Muscle of back (tissue), 11 donors: Measurements from ENCODE around the gene COX5A. TPM values are rescaled to one million over a fixed set of nuclear protein-coding genes. Genes with fewer than 3 reads are reported as not detected.
"Not testable (repeated sequence)": the region's sequence is repeated elsewhere in the genome, so short reads cannot be mapped to it uniquely, and the experiment has no call there.

ENCODE experiments used
- DNase-seq, 3 donors: peaks; one replicate each; pipeline versions ENCODE4 v3.0.0 to v3.0.0-alpha.2; 2013
- polyA plus RNA-seq, 10 donors: library from polyadenylated mRNA; unstranded; fragments of 120-200 nt; gene quantifications; one replicate each; pipeline ENCODE4 v1.2.1, GENCODE V29; 2013; ENCODE audit not compliant: insufficient read length in 10 of 10

The COX5A gene
- polyA plus RNA-seq, 10 donors, result 192 to 258 (median 234) TPM

DNA sequence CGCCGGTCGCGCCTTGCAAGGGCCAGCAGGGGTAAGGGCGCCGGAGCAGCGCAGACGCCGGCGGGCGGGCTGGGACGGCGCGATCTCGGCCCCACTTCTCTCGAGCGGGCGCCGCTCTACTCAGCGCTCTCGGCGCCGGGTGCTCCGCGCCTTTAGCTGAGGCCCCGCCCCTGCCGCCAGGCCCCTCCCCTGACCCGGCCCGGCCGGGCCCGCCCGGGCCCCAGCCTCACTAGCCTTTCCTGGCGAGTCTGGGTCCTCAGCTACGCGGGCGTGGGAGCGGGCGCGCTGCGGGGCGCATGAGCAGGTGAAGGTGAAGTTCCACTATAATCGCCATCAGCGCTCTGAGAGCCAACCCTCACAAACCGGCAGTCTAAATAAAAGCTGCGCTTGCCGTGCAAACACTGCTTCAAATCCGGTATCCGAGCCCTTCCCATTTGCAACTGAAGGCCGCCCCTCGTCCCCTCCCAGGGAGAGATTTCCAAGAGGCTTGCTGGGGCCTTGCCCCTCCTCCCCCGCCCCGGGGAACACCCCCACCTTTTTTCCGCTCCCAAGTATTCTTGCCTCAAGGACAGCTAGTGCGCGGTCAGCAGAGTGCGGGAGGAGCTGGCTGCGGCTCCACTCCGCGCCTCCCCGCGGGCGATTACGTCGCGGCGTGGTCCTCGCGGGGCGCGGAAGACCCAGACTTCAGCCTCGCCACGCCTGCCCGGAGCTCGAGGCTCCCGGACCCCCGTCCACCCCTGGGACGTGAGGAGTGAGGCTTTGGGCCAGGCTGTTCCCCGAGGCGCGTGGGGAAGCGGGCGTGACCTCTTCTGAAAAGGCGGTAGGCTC, 19.0 kb upstream of the COX5A start, which contains the start of gene RPP25:
TSS of gene RPP25 (minus strand) at position 125 of the 828 bp plus-strand sequence. CDS start 189 bp downstream, outside the sequence.
- peak; percentile 39 to 86 (median 57) for DNase-seq

GRCh38 chr15:74955796-74956647, 18.1 kb upstream of the COX5A start:
- peak; percentile 43 to 88 (median 60) for DNase-seq

DNA sequence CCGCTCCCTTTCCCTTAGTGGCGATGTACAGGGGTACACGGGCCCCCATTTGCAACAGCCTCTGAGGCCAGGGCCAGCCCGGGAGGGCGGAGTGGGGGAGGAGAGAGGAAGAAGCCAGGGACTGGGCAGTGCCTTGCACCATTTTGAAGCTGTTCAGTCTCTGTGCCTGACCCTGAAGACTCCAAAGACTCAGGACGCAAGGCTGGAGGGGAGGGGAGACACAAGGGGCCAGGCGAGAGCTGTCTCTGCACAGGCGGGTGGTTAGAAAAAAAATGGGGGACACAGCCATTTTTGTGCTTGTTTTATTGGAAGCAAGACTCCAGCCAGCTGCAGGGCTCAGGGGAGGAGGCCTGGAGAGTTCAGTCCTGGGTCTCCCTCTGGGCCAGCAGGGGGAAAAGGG, 17.1 kb upstream of the COX5A start:
- no peak for DNase-seq

DNA sequence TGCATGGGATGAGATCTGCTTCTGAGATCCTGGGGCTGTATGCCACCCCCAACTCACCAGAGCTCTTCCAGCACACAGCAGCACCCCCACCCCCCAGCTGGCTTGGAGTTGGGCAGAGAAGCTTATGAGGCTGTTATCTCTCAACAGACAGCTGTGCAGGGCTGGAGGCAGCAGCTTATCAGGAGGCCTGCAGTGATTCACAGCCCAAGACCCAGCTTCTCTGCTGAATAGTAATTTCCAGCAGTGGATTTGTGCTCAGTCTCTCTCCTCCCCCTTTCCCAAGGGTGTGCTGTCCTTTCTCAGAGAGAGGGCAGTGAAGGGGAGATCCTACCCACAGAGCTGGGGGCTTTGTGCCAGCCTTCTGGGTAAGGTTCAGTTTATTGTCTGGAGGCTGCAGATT, 16.6 kb upstream of the COX5A start:
- peak in 1 of 3 donors; percentile 25 for DNase-seq

- no peak for DNase-seq
Measured at GRCh38 chr15:74951006-74951405, 13.1 kb upstream of the COX5A start.

GRCh38 chr15:74950078-74950908, 12.4 kb upstream of the COX5A start:
- peak; percentile 74 to 85 (median 83) for DNase-seq

GRCh38 chr15:74937272-74937589, 642 bp downstream of the COX5A start:
- no peak for DNase-seq

GRCh38 chr15:74935193-74935592, 2.7 kb downstream of the COX5A start:
- not testable (repeated sequence) for DNase-seq

- DNase-seq, result no peak
Measured at GRCh38 chr15:74933573-74933972, 4.3 kb downstream of the COX5A start.

DNA sequence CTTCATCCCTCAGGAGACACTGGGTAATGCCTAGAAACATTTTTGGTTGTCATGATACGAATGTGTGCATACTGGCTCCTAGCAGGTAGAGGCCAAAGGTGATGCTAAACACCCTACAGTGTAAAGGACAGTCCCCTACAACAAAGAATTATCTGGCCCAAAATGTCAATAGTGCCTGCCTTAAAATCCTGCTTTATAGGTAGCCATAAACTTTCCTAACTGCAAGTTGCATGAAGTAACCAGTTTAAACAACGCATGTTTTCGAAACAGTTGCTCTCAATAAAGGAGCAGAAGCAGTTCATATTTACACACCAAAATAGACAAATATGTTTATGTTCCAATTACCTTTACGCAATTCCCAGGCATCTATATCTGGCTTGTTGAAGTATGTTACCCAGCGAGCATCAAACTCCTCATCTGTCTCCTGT, 9.1 kb downstream of the COX5A start:
- DNase-seq, result no peak

DNA sequence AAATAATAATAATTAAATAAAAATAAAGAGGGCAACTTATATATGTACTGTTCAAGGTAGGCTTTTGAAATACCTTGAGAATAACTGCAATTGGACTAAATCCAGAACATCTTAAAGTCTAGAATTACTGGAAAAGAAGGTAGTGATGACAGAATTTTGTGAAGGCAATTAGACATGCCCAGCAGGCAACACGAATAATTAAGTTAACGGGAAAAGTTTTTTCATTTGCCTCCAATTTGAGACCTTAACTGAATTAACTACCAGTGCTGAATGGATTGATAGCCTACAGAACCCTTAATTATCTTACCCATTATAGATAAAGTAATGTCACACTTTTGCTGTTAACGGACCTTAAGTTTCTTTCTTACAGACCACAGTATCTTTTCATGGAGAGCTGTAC, 13.3 kb downstream of the COX5A start:
- DNase-seq, result no peak

GRCh38 chr15:74920456-74920855, 17.4 kb downstream of the COX5A start:
- DNase-seq, result no peak

GRCh38 chr15:74917676-74918075, 20.2 kb downstream of the COX5A start:
- no peak for DNase-seq

DNA sequence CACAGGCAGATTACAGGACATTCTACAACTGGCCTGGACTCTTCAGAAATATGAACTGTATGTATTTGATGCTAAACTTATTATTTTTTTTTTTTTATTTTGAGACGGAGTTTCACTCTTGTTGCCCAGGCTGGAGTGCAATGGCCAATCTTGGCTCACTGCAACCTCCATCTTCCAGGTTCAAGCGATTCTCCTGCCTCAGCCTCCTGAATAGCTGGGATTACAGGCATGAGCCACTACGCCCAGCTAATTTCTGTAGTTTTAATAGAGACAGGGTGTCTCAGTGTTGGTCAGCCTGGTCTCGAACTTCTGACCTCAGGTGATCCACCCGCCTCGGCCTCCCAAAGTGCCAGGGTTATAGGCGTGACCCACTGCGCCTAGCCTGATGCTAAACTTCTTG, 24.1 kb downstream of the COX5A start:
- not testable (repeated sequence) for DNase-seq

DNA sequence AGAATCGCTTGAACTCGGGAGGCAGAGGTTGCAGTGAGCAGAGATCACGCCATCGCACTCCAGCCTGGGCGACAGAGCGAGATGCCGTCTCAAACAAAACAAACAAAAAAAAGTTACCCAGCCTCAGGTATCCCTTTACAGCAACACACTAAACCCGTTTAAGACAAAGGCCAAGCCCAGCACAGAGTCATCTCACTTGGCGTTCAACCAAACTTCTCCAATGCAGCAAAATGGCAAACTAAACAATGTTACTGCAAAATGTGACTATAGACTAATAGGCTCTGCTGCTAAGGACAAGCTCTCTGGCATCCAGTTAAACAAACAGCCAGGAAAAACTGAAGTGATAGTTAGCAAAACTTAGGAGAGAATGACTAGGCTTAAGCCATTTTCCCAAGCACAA, 24.8 kb downstream of the COX5A start:
- no peak for DNase-seq

- no peak for DNase-seq
Measured at GRCh38 chr15:74908635-74909034, 29.2 kb downstream of the COX5A start.

DNA sequence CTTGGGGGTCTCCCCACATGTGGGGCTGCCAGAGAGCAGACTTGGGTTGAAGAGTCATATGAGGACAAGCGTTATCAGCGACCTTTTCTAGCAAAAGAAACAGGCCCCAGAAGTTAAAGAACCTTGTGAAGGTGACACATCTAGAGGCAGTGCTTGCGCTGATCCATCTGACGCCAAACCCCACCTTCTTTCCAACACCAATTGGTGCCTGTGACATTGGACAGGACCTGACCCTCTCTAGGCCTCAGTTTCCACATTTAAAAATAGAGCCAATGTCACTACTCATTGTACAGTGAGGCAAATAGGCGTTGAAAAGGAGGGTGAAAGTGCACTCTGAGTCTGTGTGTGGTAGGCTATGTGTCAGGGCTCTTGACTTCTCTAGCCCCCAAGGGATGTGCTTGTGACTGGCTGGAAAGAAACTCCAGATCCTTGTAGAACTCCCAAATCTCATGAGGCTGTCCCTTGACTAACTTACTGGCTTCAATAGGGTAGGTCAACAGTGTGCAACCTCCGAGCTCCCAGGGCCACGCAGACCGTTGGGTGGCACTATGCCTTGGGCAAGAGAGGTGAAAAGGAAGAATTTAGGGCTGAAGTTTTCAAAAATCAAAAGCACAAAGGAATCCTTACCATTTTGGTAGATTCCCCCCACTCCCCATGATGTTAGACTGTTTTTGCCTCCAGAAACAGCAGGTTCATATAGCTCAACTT, 30.6 kb downstream of the COX5A start:
- no peak for DNase-seq

DNA sequence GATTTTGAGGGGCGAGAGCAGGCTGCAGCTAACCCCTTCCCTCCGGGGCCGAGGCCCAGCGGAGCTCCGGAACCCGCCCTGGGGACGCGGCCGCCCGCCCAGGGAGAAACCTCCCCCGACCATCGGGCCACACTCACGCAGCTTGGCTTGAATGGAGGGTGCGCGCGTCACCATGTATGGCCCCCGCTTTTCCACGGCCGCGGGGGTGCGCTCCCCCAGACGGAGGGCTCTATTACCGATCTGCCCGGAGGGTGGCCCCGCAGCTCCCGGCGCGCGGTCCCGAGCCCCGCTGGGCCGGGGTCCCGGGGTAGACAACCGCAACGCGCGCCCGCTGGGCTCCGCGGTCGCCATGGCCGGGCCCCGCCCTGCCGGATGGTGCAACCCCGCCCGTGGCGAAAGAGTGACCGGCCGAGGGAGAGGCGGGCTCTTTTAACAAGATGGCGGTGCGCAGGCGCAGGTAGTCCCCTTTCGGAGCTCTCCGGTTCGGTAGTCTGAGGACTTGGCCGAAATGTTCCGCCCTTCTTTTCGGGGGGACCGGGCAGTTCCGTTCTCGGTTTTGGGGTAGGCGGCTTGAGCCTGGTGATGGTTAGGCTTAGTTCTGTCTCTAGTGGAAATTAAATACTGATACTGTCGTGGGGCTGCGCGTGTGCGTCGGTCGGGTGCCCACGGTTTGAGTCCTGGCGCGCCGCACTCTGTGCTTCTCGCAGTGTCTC, 31.3 kb downstream of the COX5A start, which contains the start of gene FAM219B:
TSS of gene FAM219B (minus strand) at position 402 of the 713 bp plus-strand sequence. CDS start at position 351, 51 bp downstream.
- peak; percentile 86 to 96 (median 93) for DNase-seq

- peak in 1 of 3 donors; percentile 26 for DNase-seq
Measured at GRCh38 chr15:74906067-74906449, 31.8 kb downstream of the COX5A start.

DNA sequence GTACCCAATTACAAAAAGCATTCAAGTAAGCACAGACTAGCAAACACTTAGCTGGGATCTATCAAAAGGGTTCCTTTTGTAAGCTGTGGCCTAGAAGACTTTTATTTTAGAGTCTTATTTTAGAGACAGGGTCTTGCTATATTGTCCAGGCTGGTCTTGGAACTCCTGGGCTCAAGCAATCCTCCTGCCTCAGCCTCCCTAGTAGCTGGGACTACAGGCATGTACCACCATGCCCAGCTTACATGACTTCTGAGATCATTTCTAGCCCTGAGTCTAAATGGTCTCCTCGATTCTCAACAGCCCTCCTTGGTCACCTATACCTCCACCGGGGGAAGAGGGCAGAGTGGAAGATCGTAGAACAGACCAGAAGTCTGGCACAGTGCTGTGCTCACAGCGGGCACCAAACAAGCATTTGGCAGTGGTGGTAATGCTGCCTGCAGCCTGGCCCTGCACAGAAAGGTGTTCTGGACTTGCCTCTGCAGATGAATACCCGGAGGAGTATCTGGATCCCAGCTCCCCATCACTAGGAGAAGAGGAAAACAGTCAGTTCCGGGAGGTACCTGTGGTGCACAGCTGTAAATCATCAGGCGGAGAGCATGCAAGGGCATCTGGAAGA, 33.6 kb downstream of the COX5A start:
- DNase-seq, result no peak
